Activated CD4-positive, alpha-beta T cell treated with anti-CD3 and anti-CD28 coated beads, Interleukin-2, amount 50 U/mL, for 1 hour (primary cell): ENCODE measurements around the gene ARHGAP31.
"Not testable (repeated sequence)": the region's sequence is repeated elsewhere in the genome, so short reads cannot be mapped to it uniquely, and the experiment has no call there.

Source experiments
- DNase-seq: peaks from one replicate; pipeline ENCODE4 v3.0.0-alpha.2; 2020

The ARHGAP31 gene, protein sequence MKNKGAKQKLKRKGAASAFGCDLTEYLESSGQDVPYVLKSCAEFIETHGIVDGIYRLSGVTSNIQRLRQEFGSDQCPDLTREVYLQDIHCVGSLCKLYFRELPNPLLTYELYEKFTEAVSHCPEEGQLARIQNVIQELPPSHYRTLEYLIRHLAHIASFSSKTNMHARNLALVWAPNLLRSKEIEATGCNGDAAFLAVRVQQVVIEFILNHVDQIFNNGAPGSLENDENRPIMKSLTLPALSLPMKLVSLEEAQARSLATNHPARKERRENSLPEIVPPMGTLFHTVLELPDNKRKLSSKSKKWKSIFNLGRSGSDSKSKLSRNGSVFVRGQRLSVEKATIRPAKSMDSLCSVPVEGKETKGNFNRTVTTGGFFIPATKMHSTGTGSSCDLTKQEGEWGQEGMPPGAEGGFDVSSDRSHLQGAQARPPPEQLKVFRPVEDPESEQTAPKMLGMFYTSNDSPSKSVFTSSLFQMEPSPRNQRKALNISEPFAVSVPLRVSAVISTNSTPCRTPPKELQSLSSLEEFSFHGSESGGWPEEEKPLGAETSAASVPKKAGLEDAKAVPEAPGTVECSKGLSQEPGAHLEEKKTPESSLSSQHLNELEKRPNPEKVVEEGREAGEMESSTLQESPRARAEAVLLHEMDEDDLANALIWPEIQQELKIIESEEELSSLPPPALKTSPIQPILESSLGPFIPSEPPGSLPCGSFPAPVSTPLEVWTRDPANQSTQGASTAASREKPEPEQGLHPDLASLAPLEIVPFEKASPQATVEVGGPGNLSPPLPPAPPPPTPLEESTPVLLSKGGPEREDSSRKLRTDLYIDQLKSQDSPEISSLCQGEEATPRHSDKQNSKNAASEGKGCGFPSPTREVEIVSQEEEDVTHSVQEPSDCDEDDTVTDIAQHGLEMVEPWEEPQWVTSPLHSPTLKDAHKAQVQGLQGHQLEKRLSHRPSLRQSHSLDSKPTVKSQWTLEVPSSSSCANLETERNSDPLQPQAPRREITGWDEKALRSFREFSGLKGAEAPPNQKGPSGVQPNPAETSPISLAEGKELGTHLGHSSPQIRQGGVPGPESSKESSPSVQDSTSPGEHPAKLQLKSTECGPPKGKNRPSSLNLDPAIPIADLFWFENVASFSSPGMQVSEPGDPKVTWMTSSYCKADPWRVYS (N-terminal part only)

DNA sequence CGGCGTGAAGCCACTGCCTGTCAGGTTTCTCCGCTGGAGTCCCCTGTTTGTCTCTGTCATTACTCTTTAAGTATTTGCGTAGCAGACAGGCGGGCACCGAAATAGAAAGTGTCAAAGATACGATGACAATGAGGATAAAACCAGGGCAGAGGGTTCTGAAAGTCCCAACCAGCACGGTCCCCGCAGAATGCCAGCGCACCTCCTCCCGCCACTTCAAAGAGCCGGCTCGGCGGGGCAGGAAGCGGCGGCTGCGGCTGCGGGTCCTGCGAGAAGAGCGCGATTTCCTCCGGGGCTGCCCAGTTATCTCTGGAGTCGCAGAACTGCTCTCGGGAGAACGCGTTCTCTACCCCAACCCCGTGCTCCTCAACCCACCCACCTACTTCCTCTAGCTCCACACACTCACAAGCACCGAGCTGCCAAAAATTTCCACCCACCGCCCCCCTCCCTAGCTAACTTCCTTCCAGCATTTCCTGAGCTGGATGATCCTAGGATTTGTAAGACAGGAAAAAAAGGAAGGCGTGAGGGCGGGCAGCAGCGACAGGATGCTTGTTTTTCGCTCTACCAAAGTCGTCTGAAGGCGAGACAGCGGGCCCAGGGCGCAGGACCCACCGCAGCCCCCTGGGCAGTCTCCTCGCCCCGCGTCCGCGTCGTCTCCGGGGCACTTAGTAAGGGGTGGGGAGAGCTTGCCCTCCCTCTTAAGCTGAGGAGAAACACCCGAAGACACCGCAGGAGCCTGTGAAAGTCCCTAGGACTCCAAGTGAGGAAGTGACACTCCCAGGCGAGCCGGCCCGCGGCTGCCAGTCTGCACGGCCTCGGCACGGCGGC, at the start of gene ARHGAP31:
Gene ARHGAP31, plus strand, starts transcription at position 513 of the 825 bp plus-strand sequence. CDS start 522 bp downstream, outside the sequence.
- peak; percentile 84 for DNase-seq

DNA sequence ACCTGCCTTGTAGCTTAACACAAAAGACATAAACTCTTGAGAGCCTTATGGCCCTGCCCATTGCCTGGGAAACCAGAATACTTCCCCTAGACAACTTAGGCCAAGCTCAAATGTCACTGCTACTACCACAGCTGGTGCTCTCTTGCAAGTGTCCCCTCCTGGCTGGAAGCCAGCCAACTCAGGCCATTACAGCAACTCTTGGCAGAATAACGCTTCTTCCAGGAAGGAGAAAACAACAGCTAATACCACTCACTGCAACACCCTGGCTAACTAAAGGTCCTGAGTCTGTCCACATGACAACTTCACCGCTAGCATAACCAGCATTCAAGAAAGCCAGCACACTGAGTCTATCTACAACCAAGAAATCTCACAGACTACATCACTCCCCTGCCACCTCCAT, 48.4 kb upstream of the ARHGAP31 start:
- DNase-seq = no peak

DNA sequence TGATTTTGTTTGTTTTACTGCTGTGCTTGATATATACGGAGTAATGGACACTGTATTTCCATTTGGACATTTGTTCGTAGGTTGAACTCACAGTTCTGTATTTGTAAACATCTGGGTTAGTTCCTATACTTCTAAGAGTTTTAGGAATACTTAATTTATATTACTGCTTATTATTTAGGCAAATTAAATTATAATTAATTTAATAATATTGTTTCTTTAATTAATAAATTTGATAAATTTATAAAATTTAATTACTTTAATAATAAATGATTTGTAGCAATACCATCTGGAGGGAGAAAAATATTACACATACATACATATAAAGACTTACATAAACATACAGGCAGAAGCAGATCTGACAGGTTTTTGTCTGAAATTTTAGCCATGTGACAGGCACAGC, 39.0 kb upstream of the ARHGAP31 start:
- DNase-seq = no peak

DNA sequence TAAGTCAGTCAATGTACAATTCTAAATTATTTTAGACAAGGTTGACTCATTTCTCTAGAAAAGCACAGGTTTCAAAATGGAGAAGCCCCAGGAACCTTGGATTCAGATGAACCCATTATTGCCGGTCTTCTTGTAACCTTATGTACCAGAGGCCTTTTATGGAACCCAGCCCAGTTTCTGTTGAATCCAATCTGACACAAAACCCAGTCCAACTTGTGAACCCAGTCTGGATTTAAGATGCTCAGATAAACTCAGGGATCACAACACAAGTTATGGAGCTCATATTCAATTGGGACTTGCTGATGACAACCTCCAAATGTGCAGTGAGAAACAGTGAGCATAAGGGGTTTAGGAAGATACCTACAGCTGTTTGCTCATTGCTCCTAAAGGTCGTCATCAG, 37.1 kb upstream of the ARHGAP31 start:
- DNase-seq = no peak

DNA sequence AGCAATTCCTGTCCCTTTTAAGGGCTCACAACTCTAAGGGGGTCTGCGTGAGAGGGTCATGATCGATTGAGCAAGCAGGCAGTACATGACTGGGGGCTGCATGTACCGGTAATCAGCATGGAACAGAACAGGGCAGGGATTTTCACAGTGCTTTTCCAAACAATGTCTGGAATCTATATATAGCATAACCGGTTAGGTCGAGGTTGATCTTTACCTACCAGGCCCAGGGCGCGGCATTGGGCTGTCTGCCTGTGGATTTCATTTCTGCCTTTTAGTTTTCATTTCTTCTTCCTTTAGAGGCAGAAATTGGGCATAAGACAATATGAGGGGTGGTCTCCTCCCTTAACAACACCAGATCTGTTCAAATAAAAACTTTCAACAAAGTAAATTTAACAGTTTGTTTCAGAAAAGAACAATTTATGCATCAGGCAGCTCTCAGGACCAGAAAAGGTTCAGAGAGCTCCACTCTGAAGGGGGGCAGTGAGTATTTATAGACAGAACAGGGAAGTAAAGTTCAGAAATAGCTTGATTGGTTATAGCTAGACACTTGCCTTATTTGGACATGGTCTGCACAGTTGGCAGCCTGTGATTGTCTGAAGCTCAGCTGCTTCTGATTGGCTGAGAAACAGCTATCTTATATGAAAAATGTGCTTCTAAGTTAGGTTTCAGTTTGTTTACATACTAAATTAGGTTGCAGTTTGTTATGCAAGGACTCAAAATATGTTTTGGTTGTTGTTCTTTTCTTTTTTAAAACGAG, 36.4 kb upstream of the ARHGAP31 start:
- DNase-seq = no peak

DNA sequence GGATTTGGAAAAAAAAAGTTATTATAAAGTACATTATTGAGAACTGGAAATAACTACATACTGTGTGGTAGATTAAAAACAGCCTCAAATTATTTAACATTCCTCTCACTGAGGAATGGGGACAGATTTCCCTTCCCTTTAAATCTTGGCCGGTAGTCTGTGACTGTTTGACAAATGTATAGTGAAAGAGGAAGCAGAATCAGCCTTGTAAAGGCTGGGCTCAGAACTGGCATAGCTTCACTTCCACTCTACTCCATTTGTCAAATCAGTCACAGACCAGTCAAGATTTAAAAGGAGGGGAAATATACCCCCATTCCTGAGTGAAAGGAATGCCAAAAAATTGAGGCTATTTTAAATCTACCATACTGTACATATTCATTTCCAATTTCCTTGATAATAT, 35.3 kb upstream of the ARHGAP31 start:
- no peak for DNase-seq

DNA sequence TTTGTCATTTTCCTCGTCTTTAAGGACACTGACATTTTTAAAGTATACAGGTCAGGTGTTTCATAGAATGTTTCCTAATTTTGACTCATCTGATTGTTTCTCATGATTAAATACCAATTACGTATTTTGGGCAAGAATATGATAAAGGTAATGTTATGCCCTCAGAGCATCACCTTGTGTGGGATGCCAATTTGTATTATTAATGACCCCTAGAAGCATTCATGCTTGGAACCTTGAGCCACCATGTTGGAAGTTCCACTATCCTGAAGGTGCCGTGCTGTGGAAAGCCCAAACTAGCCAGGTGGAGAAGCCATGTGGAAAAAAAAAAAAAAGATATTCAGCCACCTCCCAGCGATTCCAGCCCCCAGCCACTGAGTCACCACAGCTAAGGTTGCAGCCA, 34.4 kb upstream of the ARHGAP31 start:
- DNase-seq = no peak

DNA sequence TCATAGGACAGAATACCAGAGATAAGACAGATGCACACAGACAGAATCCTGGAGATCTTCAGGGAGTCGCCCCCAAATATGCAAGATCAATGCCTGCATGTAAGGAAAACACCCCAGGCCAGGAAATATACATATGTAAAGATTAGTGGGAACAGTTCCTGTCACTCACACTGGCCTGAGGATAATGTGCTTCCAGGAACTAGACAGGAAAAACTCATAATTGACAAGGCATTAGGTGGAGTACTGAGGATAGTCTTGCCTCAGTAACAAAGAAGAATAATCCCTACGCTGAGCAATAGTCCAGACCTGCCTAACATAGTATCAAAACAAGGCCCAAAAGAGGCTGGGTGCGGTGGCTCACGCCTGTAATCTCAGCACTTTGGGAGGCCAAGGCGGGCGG, 33.1 kb upstream of the ARHGAP31 start:
- no peak for DNase-seq

DNA sequence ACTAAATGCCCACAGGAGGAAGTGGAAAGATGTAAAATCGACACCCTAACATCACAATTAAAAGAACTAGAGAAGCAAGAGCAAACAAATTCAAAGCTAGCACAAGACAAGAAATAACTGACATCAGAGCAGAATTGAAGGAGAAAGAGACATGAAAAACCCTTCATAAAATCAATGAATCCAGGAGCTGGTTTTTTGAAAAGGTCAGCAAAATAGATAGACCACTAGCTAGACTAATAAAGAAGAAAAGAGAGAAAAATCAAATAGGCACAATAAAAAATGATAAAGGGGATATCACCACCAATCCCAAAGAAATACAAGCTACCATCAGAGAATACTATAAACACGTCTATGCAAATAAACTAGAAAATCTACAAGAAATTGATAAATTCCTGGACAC, 24.0 kb upstream of the ARHGAP31 start:
- not testable (repeated sequence) for DNase-seq

DNA sequence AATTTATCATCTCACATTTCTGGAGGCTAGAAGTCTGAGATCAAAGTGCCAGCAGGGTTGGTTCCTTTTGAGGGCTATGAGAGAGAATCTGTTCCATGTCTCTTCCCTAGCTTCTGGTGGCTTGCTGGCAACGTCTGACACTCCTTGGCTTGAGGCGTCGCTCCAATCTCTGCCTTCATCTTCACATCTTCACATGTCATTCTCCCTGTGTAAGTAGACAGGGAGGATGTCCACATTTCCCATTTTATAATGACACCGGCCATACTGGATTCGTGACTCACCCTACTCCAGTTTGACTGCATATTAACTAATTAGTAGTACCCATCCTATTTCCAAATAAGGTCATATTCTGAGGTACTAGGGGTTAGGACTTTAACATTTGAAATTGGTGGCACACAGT, 17.5 kb upstream of the ARHGAP31 start:
- no peak for DNase-seq

DNA sequence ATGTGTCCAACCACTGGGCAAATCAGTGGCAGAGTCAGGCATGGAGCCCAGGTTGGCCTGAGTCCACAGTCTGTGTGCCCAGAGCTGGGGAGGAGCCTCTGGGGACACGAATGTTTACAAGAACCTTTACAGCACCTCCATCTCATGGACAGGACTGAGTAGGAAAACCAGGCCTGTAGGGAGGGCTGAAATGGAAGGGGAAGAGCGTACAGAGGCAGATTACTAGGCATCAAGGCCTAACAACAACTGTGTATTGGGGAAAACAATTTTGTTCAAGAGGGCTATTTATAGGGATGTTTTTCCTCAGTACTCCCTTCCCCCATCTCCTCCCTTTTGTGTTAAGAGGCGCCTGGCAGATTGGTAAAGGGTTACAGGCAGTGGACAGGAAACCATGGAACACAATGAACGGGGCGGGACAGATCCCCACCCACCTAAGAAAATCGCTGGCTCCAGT, 15.1 kb upstream of the ARHGAP31 start:
- no peak for DNase-seq

DNA sequence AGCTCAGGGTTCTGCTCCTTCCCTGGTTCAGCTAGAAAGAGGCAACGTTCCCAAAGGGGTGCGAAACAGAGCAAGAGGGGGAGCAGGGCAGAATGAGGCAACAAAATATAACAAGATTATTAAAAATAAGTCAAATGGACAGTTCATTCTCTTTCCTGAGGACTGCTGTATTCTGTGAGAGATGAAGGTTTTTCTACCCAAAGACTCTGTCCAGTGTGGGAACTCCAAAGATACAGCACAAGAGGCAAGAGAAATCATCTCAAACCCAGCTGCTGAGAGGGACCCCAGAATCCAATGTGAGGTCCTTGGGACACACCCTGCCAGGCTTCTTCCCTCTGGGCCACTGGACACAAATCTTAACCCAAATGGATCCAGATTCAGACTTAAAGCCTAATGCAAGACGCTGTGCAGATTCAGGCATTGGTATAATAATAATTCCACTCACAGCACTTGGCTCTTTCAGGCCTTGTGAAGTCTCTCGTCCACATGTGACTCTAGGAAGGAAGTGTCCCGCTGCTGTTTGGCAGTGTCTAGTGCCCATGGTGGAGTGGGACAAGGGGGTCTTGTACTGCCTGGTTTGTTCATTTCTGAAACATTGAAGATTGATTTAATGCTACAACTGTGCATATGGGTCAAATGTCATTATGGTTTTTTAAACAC, 14.5 kb upstream of the ARHGAP31 start:
- no peak for DNase-seq

DNA sequence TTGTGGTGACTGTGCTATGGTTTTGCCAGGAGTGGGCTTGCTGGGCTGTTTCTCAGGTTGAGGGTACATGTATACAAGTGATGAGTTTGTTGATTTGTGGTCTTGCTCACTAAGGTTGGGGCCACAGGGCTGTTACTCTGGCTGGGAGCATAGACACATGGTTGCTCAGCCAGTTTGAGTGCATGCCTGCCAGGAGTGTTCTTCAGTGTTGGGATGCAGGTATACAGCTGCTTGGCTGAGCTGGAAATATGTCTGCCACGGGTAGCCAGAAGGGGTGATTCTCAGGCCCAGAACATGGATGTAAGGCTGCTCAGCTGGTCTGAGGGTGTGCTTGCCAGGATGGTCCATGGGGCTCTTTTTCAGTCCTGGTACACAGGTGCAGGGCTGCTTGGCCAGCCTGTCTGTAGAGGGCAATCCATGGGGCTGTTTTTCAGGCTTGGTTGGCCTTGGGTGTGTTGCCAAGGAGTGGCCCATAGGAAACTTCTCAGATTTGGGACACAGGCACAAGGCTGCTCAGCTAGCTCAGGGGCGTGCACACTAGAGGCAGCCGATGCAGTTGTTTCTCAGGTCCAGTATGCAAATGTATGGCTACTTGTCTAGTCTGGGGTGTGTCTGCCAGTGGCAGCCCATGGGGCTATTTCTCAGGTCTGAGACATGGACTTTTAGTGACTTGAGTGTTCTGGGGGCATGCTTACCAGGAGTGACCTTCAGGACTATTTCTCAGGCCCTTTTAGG, 5.3 kb upstream of the ARHGAP31 start:
- no peak for DNase-seq

DNA sequence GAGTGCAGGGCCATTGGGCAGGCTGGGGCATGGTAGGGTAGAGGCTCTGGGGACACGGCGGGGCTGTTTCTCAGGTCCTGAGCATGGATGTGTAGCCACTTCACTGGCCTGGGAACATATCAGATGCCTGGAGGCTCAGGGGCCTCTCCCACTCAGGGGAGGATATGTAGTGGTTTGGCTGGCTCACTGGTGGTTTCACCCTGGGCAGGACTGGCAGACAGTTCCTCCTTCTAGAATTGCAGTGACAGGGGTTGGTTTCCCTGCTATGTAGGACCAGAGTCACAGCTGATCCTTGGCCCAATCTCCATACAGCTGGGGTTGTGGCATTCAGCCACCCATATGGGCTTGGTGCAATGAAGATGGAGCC, 4.8 kb upstream of the ARHGAP31 start:
- DNase-seq = no peak

DNA sequence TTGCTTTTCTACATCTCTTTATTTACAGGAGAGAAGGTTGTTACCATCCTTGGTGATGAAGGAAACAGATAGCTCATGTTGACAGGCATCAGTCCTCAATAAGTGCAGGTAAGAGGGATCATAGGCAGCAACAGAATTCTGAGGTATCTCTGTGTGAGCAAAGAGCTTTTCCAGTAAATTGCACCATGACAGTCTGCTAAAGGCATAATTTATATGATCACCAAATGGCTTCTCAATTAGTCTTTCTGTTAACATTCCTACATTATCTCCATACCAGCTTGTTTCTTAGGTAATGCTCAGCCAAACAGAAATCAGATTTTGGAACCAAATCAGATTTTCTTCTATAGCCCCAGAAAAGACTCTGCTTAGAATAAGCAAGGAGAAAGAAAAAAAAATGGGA, 3.6 kb upstream of the ARHGAP31 start:
- DNase-seq = no peak

DNA sequence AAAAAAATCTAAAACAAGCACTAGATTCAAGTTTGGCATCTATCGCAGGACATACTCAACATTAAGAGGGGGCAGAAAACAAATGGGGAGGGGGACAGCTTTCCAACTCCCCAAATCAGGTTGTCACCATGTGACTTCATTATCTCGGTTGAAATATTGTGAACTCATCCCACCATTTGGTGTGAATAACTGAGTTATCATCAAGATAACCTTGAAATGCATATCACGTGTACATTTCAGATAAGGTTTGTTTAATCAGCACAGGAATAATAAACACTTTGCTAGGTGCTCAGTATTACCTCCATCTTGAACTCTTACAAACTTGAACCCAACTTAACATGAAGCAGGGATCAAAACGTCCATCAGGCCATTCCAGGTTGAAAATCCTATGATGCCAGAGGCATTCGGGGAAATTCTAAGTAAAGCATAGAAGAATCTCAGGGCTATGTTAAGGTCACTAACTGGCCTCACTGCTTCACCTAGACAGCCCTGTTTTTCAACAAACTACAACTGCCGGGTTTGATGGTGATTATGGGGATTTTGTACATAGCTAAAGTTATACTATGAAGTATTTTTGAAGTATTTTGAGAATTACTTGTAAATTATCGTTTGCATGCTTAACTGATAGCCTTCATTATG, 3.0 kb upstream of the ARHGAP31 start:
- DNase-seq = no peak

DNA sequence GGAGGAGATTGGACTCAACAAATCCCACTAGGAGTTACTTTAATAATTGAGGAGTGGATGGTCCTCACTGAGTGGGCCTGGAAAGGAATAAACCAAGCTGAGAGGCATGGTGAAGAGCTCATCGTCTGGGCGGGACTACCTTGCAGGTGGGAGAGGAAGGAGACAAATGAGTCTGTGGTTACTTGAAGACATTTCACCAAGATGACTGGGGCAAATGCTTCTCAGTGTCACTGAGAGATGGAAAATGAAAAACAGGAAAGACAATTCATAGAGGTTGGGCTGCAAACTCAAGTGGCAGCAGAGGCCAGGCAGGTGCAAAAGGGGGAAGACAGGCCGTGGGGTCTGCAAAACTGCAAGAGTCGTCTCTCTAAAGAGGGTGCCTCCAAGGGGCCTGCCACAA, 1.5 kb upstream of the ARHGAP31 start:
- DNase-seq = peak; percentile 22

DNA sequence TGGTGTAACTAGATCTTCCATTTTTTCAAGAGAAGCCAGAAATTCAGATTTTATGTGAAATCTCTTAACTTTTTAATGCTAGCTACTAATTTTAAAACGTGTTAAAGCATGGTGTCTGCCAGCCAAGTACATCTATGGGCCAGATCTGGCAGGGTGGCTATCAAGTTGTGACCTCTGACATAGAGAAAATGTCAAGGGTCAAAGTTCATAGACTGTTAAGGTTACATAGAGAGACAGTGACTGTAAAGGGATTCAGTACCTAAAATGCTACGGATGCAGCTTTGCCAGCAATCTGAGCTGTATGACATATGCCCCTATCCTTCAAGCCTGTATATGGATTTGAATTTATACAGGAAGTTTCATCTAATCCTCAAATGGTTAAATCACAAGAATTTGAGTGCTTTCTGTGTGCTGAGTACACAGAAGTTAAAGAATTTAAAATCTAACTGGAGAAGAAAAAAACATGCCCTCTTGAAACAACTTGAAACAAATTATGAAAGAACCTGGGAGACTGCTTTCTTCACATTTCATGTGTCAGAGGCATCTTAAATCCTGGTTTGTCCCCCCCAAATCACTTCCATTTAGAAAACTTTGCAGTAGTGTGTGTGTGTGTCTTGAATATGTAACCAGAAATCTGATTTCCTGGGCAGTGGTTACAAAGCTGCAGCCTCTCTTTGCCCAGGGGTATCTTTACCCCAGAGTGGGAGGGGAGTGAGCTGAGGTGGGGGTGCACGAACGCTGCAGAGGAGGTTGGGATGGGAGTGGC, 895 bp upstream of the ARHGAP31 start:
- DNase-seq = no peak
